Measurements from ENCODE around the gene ABLIM2. TPM values are rescaled to one million over a fixed set of nuclear protein-coding genes. Genes with fewer than 3 reads are reported as not detected.

Gene ABLIM2
- total and polyA plus RNA-seq, 2 of the 8 experiments (the other 6 are each of a cell fraction or from before 2014, with no cell fraction given), result 2.8 to 3.0 TPM

GRCh38 chr4:7960790-7961655 lies 197.6 kb downstream of the ABLIM2 start:
- no peak overlapping the region for H3K14ac ChIP-seq (ENCODE audit: insufficient read length)
- CTCF ChIA-PET (ENCODE audit: partially characterized antibody), result interaction anchor here (0.8 to 4.3 kb wide), 6 partner anchors 9 to 156 kb away, joined by 3 to 28 read pairs (median 6); no protein-coding TSS in a partner anchor
- H3K79me1 ChIP-seq (ENCODE audit: low read depth, low read length), result no peaks in the 10 kb centered on the region
- FAIRE-seq, result no peak
- no peak overlapping the region for H3K27ac ChIP-seq (ENCODE audit: low read depth, low read length)
- 0 out of 2 replicates have a peak overlapping the region, but pooled peaks have one; percentile 57 for H2AK5ac ChIP-seq (ENCODE audit: low read depth, low read length)
- DNase-seq (ENCODE audit: low read depth in 1 of 2, low spot score in 2 of 2), result no peak
- no peak overlapping the region for H4K5ac ChIP-seq (ENCODE audit: insufficient read length, low read depth, low read length)
- no peaks in the 10 kb centered on the region for H3K9me3 ChIP-seq (ENCODE audit: insufficient read depth in 2 of 2, low read depth in 1 of 2, low read length in 1 of 2)
- no peaks in the 10 kb centered on the region for H3K36me3 ChIP-seq (ENCODE audit: control insufficient read depth in 2 of 4, insufficient read depth in 4 of 4, low read length in 3 of 4)
- peak overlapping the region; percentile 20 for H2AFZ ChIP-seq (ENCODE audit: low read length)
- no peak overlapping the region for H3K4me3 ChIP-seq (ENCODE audit: extremely low read depth in 1 of 4, insufficient read depth in 2 of 4, low read depth in 3 of 4, low read length in 4 of 4)
- H2BK20ac ChIP-seq (ENCODE audit: low read length), result 0 out of 2 replicates have a peak overlapping the region, but pooled peaks have one; percentile 8
- POLR2A ChIA-PET (ENCODE audit: partially characterized antibody), result interaction anchor here (0.9 to 1.5 kb wide), 2 partner anchors 20 to 21 kb away, joined by 5 to 6 read pairs; partner anchors contain the start of gene AFAP1
- peaks cover 3 to 12% (median 7%) of the 10 kb centered on the region in 4 experiments for H3K4me1 ChIP-seq (replicated peaks in 1 of 4; ENCODE audit: control insufficient read depth in 3 of 4, insufficient read depth in 4 of 4, low read length in 3 of 4)
- H3K4ac ChIP-seq (replicated peaks; ENCODE audit: insufficient read length, low read depth, low read length), result no peak overlapping the region
- H3K23ac ChIP-seq (ENCODE audit: insufficient read length), result no peak overlapping the region
- no peak overlapping the region; the same call in 1 of the 2 replicates for H4K8ac ChIP-seq (ENCODE audit: extremely low read depth, insufficient read depth, low read length)
- no peak overlapping the region for H3K56ac ChIP-seq (replicated peaks; ENCODE audit: insufficient read length, low read depth, low read length)
- H2BK12ac ChIP-seq (ENCODE audit: low read depth, low read length), result peak overlapping the region; percentile 85; the same call in 1 of the 2 replicates
- H3K9ac ChIP-seq (replicated peaks in 1 of 4; ENCODE audit: extremely low read depth in 1 of 4, low read depth in 3 of 4, low read length in 3 of 4), result no peak overlapping the region
- no peak overlapping the region; the same call in 1 of the 2 replicates for H3K18ac ChIP-seq (ENCODE audit: extremely low read depth, low read length)
- no peaks in the 10 kb centered on the region for H3K79me2 ChIP-seq (ENCODE audit: control insufficient read depth in 1 of 2, insufficient read depth in 2 of 2, low read length in 2 of 2)
- no peaks in the 10 kb centered on the region for H3K27me3 ChIP-seq (replicated peaks in 1 of 4; ENCODE audit: control insufficient read depth in 3 of 4, extremely low read depth in 1 of 4, insufficient read depth in 3 of 4, low read length in 3 of 4)
- H2BK15ac ChIP-seq (ENCODE audit: low read length), result no peak overlapping the region
- no peak overlapping the region for H3K4me2 ChIP-seq (ENCODE audit: insufficient read depth in 1 of 2, low read depth in 2 of 2, low read length in 2 of 2)
- no peaks in the 10 kb centered on the region for H4K20me1 ChIP-seq (replicated peaks in 1 of 2; ENCODE audit: control insufficient read depth in 1 of 2, insufficient read depth in 2 of 2, low read length in 2 of 2)
- no peak overlapping the region for H2BK5ac ChIP-seq (ENCODE audit: low read depth, low read length)
- H4K91ac ChIP-seq (replicated peaks; ENCODE audit: insufficient read length, low read length), result no peak overlapping the region
- no peak overlapping the region for H2BK120ac ChIP-seq (replicated peaks; ENCODE audit: low read depth, low read length)
- WGBS, 2 experiments (ENCODE audit: extremely low coverage in 1 of 2, insufficient coverage in 1 of 2, insufficient read length in 1 of 2, insufficient replicate concordance in 2 of 2, low coverage in 1 of 2, low lambda C conversion rate in 2 of 2, missing lambda C conversion rate in 1 of 2), result 82% methylated on average over 19 of the region's 19 CpGs; no CpG with 5 or more reads in 1 of the 2 experiments
- H3K23me2 ChIP-seq (ENCODE audit: low read depth, low read length), result no peaks in the 10 kb centered on the region
- TF ChIP-seq CHD2 (IDR thresholded peaks at IDR 0.05; ENCODE audit: low read length) (no peak), SRF (IDR thresholded peaks at IDR 0.05; ENCODE audit: low read depth, low read length) (no peak)

Data from H1 (cell line).